Ovary (tissue), 1 donor: ENCODE measurements around the gene DMGDH.

Source experiments
- EP300 ChIP-seq: sonication (generic); formaldehyde crosslinking; IDR thresholded peaks from one replicate; pipeline ENCODE4 v1.6.1; 2017; ENCODE audit warnings: antibody characterized with exemption
- POLR2A ChIP-seq: fragments of 450-650 bp; IDR thresholded peaks from one replicate; pipeline ENCODE4 v1.6.1; 2017; ENCODE audit warnings: antibody characterized with exemption, mild to moderate bottlenecking, moderate library complexity

GRCh38 chr5:79053321-79053720, 16.2 kb downstream of the DMGDH start:
- TF ChIP-seq POLR2A = no peak
- no peak for TF ChIP-seq EP300
